Transverse colon (tissue), 4 donors: ENCODE data around the gene UNC5C.

Experiments
- CTCF ChIP-seq, 5 experiments: fragments of 200-600 bp in 3 of 5; fragments of 450-650 bp in 2 of 5; sonication (generic) in 3 of 5; IDR thresholded peaks; 1 replicate in 2 of 5; 2 replicates in 3 of 5; pipeline ENCODE4 v1.5.1; 2016 to 2017; ENCODE audit warnings: antibody characterized with exemption in 5 of 5, inconsistent platforms in 3 of 5, mild to moderate bottlenecking in 2 of 5, moderate library complexity in 1 of 5
- POLR2AphosphoS5 ChIP-seq, 3 donors: sonication (generic); formaldehyde crosslinking; IDR thresholded peaks; one replicate each; pipeline ENCODE4 v1.6.1; 2016; ENCODE audit warnings: antibody characterized with exemption in 3 of 3

GRCh38 chr4:95318483-95318882 is 230.3 kb downstream of the UNC5C start:
- TF ChIP-seq POLR2AphosphoS5 (IDR thresholded peaks at IDR 0.05) (no peak), CTCF (IDR thresholded peaks at IDR 0.05) (no peak)
